GM12891 (cell line): Measurements from ENCODE around the gene SH2D6. TPM values are rescaled to one million over a fixed set of nuclear protein-coding genes. Genes with fewer than 3 reads are reported as not detected.
"Not testable (repeated sequence)": the region's sequence is repeated elsewhere in the genome, so short reads cannot be mapped to it uniquely, and the experiment has no call there.

Experiments used
- DNase-seq: peaks from one replicate; pipeline ENCODE4 v3.0.0; 2011; ENCODE audit warnings: low spot score; ENCODE audit not compliant: insufficient read length
- FAIRE-seq: peaks from 2 replicates; lab custom pipeline; 2011; peaks lifted over from hg19 to GRCh38; lab: Jason Lieb, UNC
- PAX5 ChIP-seq: IDR thresholded peaks from 2 replicates; pipeline ENCODE4 v1.6.1; 2011; ENCODE audit warnings: low read length, moderate library complexity, mild to moderate bottlenecking; ENCODE audit not compliant: insufficient read depth, severe bottlenecking
- POLR2A ChIP-seq: IDR thresholded peaks from 2 replicates; pipeline ENCODE4 v1.6.1; 2011; ENCODE audit warnings: low read depth, low read length, control low read depth
- POLR2AphosphoS5 ChIP-seq: IDR thresholded peaks from 2 replicates; pipeline ENCODE4 v1.6.1; 2011; ENCODE audit warnings: low read depth, low read length, control low read depth
- POU2F2 ChIP-seq: IDR thresholded peaks from 2 replicates; pipeline ENCODE4 v1.6.1; 2011; ENCODE audit warnings: low read depth, mild to moderate bottlenecking, control low read depth, low read length, moderate library complexity
- SPI1 ChIP-seq: IDR thresholded peaks from 2 replicates; pipeline ENCODE4 v1.6.1; 2011; ENCODE audit warnings: low read depth, low read length, control low read depth
- TAF1 ChIP-seq: IDR thresholded peaks from 2 replicates; pipeline ENCODE4 v1.6.1; 2011; ENCODE audit warnings: low read depth, low read length, control low read depth
- polyA plus RNA-seq: library from polyadenylated mRNA; unstranded; fragments of >200 nt; gene quantifications from one replicate; pipeline ENCODE4 v1.2.1, GENCODE V29; 2012; ENCODE audit warnings: low read depth, missing spikeins, inconsistent platforms; ENCODE audit not compliant: missing spikeins

SH2D6 gene
- 0.17 TPM for polyA plus RNA-seq

DNA sequence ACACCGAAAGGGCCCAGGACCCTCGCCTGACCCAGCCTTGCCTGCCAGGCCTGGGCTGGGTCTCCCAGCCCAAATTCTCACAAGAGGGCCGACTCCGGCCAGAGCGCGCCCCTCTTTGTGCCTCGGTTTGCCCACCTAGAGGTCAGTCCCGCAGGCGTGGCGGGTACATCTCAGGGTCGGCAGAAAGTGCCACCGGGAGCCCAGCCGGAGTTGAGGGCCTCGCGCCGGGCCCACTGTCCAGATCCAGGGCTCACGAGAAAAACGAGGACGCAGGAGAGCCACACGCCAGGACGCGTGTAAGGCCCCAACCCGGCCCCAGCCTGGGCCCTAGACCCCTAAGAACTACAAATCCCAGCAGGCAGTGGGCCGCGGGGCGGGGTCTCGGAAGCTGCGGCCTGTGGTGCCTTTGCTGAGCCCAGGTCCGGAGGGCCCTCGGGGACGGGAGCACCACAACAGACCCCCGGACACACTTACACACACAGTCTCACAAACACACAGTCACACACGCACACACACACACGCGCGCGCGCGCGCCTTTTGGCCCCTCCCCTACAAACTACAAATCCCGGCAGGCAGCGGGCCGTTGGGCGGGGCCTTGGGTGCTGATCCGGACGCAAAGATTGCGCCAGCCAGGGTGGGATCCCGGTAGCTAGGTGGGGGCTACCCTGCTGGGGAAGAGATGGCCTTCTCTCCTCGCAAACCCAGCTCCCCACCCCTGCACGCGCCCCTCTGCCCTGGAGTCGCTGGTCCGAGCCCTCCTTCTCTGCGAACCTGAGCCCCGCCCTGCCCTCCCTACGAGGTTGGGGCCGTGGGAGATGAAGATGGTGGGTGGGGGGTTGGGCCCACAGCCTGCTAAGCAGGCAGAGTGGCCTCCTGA, at the start of gene SH2D6:
TSS of gene SH2D6 (plus strand) at position 583 of the 877 bp plus-strand sequence. CDS start 10,752 bp downstream, outside the sequence.
- peak; percentile 89 for DNase-seq
- TF ChIP-seq SPI1 (no peak), PAX5 (no peak), POLR2AphosphoS5 (peak; percentile 51; the same call in 1 of the 2 replicates), POU2F2 (no peak), TAF1 (peak; percentile 48; the same call in 1 of the 2 replicates), POLR2A (peak; percentile 54; the same call in 1 of the 2 replicates)
- FAIRE-seq: peak; percentile 61

GRCh38 chr2:85368921-85369320, 49.6 kb upstream of the SH2D6 start:
- TF ChIP-seq POU2F2: no peak
- no peak for TF ChIP-seq TAF1
- no peak for TF ChIP-seq PAX5
- TF ChIP-seq SPI1: no peak
- no peak for TF ChIP-seq POLR2A
- TF ChIP-seq POLR2AphosphoS5: no peak
- no peak for FAIRE-seq
- no peak for DNase-seq

- FAIRE-seq (no peak), DNase-seq (no peak)
- TF ChIP-seq TAF1 (no peak), SPI1 (no peak), POLR2AphosphoS5 (no peak), POU2F2 (no peak), PAX5 (no peak), POLR2A (no peak)
Measured at GRCh38 chr2:85369500-85369899, 49.0 kb upstream of the SH2D6 start.

GRCh38 chr2:85371045-85371444, 47.5 kb upstream of the SH2D6 start:
- DNase-seq (no peak), FAIRE-seq (no peak)
- TF ChIP-seq TAF1: no peak
- TF ChIP-seq PAX5: no peak
- no peak for TF ChIP-seq POU2F2
- no peak for TF ChIP-seq POLR2AphosphoS5
- TF ChIP-seq POLR2A: no peak
- TF ChIP-seq SPI1: no peak

- no peak for DNase-seq
- no peak for TF ChIP-seq SPI1
- no peak for TF ChIP-seq PAX5
- no peak for TF ChIP-seq POU2F2
- no peak for TF ChIP-seq POLR2A
- TF ChIP-seq TAF1: no peak
- TF ChIP-seq POLR2AphosphoS5: no peak
- no peak for FAIRE-seq
Measured at GRCh38 chr2:85376291-85377065, 42.0 kb upstream of the SH2D6 start.

DNA sequence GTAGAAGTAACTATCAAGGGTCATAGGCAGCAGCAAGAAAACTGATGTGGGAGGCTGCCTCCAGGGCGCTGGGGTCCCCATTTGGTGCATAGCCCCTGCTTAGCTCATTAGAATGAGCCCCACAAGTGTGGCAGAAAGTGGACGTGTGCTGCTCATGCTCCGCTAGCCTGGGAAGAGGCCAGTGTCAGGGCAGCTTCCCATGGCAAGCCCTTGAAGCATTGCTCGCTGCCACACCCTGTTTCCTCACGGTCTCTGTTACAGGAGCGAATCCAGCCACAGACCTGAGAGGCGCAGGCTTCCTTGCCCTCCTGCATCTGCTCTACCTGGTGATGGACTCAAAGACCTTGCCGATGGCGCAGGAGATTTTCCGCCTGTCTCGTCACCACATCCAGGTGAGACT, 41.4 kb upstream of the SH2D6 start:
- no peak for TF ChIP-seq POU2F2
- TF ChIP-seq POLR2A: no peak
- no peak for TF ChIP-seq POLR2AphosphoS5
- no peak for TF ChIP-seq TAF1
- TF ChIP-seq PAX5: no peak
- TF ChIP-seq SPI1: no peak
- DNase-seq (no peak), FAIRE-seq (no peak)

- no peak for DNase-seq
- TF ChIP-seq POLR2AphosphoS5 (no peak), POU2F2 (no peak), PAX5 (no peak), SPI1 (no peak), POLR2A (no peak), TAF1 (no peak)
- no peak for FAIRE-seq
Measured at GRCh38 chr2:85378257-85378656, 40.3 kb upstream of the SH2D6 start.

DNA sequence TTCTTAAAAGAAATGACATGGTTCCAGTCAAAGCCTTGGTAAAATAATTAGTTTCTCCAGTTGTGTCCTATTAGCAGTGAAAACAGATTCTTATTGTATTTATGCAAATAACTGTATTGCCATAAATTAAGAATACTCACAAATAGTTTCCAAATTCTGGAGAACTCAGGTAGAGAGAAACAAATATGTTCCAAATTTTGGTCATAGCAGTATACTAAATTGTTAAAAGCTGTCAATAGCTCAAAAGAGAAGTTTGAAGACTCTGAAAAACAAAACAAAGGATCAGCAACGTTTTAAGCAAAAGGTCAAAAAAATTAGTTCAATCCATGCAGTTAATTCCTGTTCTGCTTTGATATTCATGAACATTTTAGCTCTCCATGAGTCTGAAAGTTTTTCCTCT, 38.5 kb upstream of the SH2D6 start:
- no peak for TF ChIP-seq POU2F2
- no peak for TF ChIP-seq TAF1
- TF ChIP-seq POLR2AphosphoS5: no peak
- TF ChIP-seq POLR2A: no peak
- TF ChIP-seq PAX5: no peak
- TF ChIP-seq SPI1: no peak
- no peak for DNase-seq
- no peak for FAIRE-seq

GRCh38 chr2:85383151-85383550, 35.4 kb upstream of the SH2D6 start:
- DNase-seq, FAIRE-seq: not testable (repeated sequence)

DNA sequence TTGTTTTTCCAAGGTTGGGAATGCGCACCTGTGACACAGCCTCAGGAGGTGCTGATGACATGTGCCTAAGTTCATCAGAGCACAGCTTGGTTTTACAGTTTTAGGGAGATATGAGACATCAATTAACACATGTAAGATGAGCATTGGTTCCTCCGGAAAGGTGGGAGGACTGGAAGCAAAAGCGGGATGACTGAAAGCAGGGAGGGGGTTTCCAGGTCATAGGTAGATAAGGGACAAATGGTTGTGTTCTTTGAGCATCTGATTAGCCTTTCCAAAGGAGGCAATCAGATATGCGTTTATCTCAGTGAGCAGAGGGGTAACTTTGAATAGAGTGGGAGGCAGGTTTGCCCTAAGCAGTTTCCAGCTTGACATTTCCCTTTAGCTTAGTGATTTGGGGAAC, 34.7 kb upstream of the SH2D6 start:
- no peak for TF ChIP-seq SPI1
- no peak for TF ChIP-seq POLR2A
- no peak for TF ChIP-seq TAF1
- no peak for TF ChIP-seq POU2F2
- no peak for TF ChIP-seq POLR2AphosphoS5
- no peak for TF ChIP-seq PAX5
- FAIRE-seq (no peak), DNase-seq (no peak)
